GM13976 (cell line): ENCODE results near the gene PURB.

Experiments
- DNase-seq: peaks from one replicate; pipeline ENCODE4 v3.0.0; 2012; ENCODE audit warnings: low spot score
- in situ Hi-C: fragments of 300-500 bp; cut with MboI; formaldehyde crosslinking; loops from one replicate; pipeline ENCODE4 v1.12.0; 2022; ENCODE audit warnings: low sequenced_read_pairs, mixed read lengths, inconsistent platforms; ENCODE audit not compliant: unreplicated experiment
- TF ChIP-seq, protein P1 (sequence below): IDR thresholded peaks from 2 replicates; pipeline ENCODE4 v1.5.1; 2012; ENCODE audit warnings: borderline replicate concordance, mild to moderate bottlenecking; ENCODE audit not compliant: insufficient read depth; ENCODE audit errors: extremely low read depth, missing control alignments, control extremely low read depth

The PURB gene

GRCh38 chr7:44920119-44920518 is 34.8 kb upstream of the PURB start:
- in situ Hi-C loops, result loop anchor here (10.0 kb wide), 1 partner anchor 55 kb away; no protein-coding TSS in a partner anchor
- no peak for DNase-seq
- TF ChIP-seq, protein P1, sequence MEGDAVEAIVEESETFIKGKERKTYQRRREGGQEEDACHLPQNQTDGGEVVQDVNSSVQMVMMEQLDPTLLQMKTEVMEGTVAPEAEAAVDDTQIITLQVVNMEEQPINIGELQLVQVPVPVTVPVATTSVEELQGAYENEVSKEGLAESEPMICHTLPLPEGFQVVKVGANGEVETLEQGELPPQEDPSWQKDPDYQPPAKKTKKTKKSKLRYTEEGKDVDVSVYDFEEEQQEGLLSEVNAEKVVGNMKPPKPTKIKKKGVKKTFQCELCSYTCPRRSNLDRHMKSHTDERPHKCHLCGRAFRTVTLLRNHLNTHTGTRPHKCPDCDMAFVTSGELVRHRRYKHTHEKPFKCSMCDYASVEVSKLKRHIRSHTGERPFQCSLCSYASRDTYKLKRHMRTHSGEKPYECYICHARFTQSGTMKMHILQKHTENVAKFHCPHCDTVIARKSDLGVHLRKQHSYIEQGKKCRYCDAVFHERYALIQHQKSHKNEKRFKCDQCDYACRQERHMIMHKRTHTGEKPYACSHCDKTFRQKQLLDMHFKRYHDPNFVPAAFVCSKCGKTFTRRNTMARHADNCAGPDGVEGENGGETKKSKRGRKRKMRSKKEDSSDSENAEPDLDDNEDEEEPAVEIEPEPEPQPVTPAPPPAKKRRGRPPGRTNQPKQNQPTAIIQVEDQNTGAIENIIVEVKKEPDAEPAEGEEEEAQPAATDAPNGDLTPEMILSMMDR, result no peak

DNA sequence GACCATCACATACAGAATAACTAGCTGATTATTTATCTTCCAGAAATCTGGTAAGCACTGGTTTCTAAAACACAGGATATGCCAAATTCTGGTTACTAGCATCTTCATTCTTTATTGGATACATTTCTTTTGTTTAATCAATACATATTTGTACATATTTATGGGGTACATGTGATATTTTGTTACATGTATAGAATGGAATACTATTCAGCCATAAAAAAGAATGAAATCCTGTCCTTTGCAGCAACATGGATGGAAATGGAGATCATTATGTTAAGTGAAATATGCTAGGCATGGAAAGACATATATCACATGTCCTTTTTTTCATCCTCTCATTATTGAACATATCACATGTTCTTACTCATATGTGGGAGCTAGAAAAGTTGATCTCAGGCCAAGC is 32.7 kb upstream of the PURB start:
- TF ChIP-seq, protein P1, result no peak
- in situ Hi-C loops, result no loop called here
- no peak for DNase-seq

DNA sequence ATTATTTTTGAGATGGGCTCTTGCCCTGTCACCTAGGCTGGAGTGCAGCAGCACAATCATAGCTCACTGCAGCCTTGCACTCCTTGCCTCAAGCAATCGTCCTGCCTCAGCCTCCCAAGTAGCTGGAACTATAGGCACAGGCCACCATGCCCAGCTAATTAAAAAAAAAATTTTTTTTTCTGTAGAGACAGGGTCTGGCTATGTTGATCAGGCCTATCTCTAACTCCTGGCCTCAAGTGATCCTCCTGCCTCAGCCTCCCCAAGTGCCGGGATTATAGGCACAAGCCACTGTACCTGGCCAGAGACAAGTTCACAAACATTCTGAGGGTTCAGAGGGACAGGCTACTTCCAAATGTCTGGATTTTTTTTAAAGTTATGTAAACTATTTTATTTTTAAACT is 32.1 kb upstream of the PURB start:
- in situ Hi-C loops, result no loop called here
- no peak for DNase-seq
- TF ChIP-seq, protein P1, result no peak

- TF ChIP-seq, protein P1, result no peak
- in situ Hi-C loops, result no loop called here
- DNase-seq, result peak; percentile 80
Observed at GRCh38 chr7:44914992-44915607, 29.8 kb upstream of the PURB start.

- in situ Hi-C loops, result no loop called here
- no peak for DNase-seq
- TF ChIP-seq, protein P1, result no peak
Observed at GRCh38 chr7:44912775-44913347, 27.5 kb upstream of the PURB start.

DNA sequence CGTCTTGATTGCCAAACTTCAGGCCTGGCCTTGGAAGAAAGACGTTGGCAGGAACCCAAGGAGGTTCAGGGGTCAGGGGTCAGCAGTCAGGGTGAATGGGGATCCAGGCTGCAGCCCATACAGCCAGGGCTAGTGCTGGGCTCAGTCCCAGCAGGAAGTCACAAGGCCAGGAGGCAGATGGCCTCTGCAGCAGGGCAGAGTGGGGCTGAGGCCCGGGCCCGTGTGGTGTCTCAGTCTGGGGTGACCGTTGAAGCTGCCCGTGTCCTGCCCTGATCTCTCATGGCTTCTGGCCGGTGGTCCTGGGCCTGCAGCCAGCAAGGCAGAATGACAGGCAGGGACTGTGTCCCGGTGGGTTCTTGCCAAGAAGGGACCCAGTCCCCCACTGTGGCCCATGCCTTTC is 26.6 kb upstream of the PURB start:
- in situ Hi-C loops, result no loop called here
- no peak for DNase-seq
- TF ChIP-seq, protein P1, result no peak
